ENCODE measurements around the gene VSX1.

VSX1 gene

DNA sequence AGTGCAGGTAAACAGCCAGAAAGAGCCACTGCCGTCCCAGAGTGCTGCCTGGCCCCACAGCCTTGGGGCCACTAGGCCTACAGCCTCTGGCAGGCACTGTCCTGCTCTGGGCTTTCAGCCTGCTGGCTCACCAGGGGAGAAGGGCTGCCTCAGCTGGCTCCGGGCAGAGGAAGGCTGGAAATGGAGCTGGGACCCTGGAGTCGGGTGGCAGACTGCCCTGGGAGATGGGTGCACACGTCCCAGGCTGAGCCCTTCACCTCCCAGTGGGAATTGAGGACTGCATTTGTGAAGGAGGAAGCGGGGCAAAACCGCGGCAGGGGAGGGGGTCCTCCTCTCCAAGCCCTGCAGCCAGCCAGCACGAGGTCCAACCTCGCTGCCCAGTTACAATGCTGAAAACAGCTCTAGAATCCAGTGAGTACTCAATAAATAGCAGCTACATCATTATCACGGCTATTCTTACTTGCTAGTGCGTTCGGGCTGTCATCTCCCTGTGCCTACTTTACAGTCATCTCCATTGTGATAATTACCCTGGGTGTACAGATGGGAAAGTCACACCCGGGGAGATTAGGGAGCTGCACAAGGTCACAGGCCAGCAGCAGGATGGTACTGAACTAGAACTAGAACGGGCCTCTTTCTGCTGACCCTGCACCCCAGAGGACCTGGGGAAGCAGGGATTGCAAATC is 37.1 kb downstream of the VSX1 start:
- TF ChIP-seq, protein P1, sequence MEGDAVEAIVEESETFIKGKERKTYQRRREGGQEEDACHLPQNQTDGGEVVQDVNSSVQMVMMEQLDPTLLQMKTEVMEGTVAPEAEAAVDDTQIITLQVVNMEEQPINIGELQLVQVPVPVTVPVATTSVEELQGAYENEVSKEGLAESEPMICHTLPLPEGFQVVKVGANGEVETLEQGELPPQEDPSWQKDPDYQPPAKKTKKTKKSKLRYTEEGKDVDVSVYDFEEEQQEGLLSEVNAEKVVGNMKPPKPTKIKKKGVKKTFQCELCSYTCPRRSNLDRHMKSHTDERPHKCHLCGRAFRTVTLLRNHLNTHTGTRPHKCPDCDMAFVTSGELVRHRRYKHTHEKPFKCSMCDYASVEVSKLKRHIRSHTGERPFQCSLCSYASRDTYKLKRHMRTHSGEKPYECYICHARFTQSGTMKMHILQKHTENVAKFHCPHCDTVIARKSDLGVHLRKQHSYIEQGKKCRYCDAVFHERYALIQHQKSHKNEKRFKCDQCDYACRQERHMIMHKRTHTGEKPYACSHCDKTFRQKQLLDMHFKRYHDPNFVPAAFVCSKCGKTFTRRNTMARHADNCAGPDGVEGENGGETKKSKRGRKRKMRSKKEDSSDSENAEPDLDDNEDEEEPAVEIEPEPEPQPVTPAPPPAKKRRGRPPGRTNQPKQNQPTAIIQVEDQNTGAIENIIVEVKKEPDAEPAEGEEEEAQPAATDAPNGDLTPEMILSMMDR (IDR thresholded peaks at IDR 0.05; ENCODE audit: insufficient read depth, low read depth, low read length, missing control alignments): no peak
- H3K4me3 ChIP-seq (ENCODE audit: low read depth, low read length): no peak overlapping the region
- DNase-seq (ENCODE audit: low read depth): no peak

DNA sequence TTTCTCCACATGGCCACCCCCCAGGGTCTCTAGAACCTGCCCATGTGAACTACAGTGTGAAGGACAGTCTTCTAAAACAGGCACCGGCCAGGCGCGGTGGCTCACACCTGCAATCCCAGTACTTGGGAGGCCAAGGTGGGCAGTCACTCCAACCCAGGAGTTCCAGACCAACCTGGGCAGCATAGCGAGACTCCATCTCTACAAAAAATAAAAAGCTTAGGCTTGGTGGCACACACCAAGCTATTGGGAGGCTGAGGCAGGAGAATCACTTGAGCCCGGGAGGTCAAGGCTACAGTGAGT is 37.7 kb downstream of the VSX1 start:
- TF ChIP-seq, protein P1 (IDR thresholded peaks at IDR 0.05; ENCODE audit: insufficient read depth, low read depth, low read length, missing control alignments): no peak

DNA sequence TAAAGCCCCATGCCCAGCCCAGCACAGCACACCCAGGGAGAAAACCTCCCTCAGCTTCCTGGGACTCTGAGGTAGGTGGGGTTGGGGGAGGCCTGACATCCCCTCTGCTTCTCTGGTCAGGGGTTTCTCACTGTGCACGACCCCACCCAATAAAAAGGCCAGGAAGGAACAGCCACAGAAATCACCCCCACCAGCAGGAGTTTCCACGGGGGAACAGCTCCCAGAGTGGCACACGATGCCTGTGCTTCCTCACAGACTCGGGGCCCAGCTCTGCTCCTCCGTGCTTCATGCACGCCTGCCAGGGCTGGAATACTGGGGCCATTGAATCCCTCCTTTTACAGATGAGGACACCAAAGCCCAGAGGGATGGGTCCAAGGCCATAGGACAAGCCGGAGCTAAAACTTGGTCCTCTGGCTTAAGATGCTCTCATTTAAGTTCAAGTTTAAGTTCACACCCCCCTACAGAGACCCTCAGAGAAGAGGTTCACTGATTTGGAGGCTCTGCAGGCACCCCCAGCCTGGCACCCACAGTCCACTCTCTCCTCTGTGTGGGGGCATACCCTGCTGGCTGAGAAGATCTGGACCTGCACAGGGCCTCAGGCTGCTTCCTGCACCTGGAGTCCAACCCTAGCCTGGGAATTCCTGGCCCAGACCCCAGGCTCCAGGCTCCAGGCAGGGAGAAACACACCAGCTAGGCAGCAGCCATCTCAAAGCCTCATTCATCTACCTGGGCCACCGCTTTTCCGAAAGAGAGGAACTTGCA is 38.3 kb downstream of the VSX1 start:
- H3K4me3 ChIP-seq (ENCODE audit: low read depth, low read length): no peak overlapping the region
- no peak for DNase-seq (ENCODE audit: low read depth)
- TF ChIP-seq, protein P1 (IDR thresholded peaks at IDR 0.05; ENCODE audit: insufficient read depth, low read depth, low read length, missing control alignments): no peak

More for the DNA sequence above, 37.7 kb downstream of the VSX1 start:
- no peak for DNase-seq (ENCODE audit: low read depth)
- H3K4me3 ChIP-seq (ENCODE audit: low read depth, low read length): no peak overlapping the region

DNA sequence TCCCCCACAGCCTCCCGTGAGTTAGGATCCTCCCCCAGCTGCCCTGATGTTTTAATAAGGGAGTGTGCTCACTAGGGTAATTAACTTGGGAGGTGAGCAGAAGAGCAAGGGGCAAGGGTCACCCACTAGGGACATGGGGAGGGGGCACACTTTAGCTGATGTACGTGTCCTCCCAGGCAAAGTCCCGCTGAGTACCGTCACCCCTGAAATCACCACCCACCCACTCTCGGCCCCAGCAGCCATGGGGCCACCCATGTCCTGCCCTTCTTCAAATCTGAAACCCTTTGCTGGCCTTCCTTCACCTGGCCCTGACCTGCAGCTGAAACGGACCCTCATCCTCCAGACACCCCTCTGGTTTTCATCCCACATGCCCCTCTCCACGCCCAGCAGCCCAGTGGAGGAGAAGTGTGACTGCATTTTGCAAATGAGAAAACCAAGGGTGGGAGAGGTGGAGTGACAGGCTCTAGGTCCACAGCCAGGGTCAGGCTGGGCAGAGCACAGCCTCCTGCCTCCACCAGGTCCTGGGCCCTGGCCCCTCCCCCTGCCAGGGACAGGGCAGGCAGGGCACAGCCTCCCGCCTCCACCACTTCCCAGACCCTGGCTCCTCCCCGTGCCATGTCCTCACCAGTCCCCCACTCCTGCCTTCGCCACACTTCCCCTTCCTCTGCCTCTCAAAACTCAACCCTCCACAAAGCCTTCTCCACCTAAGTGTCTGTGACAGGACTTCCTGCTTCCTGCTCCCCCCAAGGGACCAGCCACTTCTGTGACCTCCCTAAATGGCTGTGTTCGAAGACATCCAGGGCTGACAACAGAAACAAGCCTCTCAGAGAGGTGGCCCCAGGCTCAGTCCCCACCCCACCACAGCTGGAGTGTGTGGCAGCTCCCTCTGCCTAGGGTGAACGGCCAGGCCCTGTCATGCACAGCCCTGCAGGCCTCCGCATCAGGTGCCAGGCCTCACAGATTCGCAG is 39.1 kb downstream of the VSX1 start:
- TF ChIP-seq, protein P1 (IDR thresholded peaks at IDR 0.05; ENCODE audit: insufficient read depth, low read depth, low read length, missing control alignments): no peak
- peak; percentile 91 for DNase-seq (ENCODE audit: low read depth)
- H3K4me3 ChIP-seq (ENCODE audit: low read depth, low read length): no peak overlapping the region

DNA sequence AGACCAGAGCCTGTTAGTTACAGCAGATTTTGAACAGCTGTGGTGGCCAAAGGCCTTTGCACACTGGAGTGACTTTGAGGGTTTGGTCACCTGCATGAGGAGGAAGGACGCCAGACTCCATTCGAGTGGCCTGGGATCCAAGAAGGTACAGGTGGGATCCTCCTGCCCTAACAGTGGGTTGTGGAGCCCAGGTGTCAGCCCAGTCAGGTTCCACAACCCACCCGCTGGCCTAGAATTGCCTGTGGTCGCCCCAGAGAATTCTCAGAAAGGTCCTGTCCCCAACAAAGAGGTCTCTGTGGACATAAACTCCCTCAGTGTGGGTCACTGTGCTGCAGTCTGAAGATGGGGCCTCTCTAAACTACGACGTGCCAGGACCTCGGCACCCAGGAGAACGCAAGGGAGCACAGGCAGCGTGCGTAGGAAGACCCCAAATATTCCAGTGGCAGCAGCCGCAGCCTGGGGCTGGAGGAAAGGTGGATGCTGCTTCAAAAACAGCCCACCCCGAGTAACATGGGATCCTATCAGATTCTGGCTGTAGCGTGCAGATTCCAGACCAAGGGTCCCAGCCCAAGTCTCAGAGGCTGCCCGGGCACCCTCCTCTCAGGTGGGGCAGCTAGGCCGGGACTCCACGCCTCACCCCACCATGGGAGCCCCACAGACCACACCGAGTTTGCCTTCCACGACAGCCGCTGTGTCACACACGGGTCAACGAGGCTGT is 40.0 kb downstream of the VSX1 start:
- TF ChIP-seq, protein P1 (IDR thresholded peaks at IDR 0.05; ENCODE audit: insufficient read depth, low read depth, low read length, missing control alignments): no peak
- DNase-seq (ENCODE audit: low read depth): no peak
- H3K4me3 ChIP-seq (ENCODE audit: low read depth, low read length): no peak overlapping the region

DNA sequence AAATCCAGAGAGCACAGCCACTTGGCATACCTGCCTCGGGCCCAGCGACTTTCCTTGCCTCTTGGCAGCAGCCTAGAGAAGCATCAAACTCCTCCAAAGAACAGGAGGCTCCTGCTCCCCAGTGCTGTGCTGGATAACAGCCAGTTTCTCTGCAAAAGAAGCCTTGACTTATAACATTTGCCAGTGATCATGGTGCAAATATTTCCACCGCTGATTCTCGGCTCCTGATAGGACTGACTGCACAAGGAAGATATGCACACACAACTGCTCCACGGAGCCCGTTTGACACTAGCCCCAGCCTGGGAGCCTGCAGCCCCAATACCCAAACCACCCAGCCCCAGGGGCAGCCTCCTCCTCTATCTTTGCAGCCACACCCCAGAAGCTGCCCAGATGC is 41.5 kb downstream of the VSX1 start:
- DNase-seq (ENCODE audit: low read depth): no peak
- TF ChIP-seq, protein P1 (IDR thresholded peaks at IDR 0.05; ENCODE audit: insufficient read depth, low read depth, low read length, missing control alignments): no peak
- no peak overlapping the region for H3K4me3 ChIP-seq (ENCODE audit: low read depth, low read length)

All from GM12865 (cell line).